ENCODE data around the gene PZP.
"Not testable (repeated sequence)": the region's sequence is repeated elsewhere in the genome, so short reads cannot be mapped to it uniquely, and the experiment has no call there.

The PZP gene

DNA sequence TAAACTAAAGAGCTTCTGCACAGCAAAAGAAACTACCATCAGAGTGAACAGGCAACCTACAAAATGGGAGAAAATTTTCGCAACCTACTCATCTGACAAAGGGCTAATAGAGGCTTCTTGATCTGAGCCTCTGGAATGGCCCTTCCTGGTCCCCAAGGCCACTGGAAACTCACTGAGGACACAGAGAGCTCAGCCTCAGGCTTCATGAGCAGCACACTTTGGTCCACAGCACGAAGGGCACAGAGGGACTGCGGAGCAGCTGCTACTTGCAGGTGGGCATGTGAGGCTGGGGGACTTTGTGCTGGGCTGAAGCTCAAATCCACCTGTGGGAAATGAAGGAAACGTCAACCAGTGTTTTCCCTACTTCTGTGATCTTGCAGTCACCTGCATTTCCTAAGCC lies 27.4 kb downstream of the PZP start:
- DNase-seq = no peak

DNA sequence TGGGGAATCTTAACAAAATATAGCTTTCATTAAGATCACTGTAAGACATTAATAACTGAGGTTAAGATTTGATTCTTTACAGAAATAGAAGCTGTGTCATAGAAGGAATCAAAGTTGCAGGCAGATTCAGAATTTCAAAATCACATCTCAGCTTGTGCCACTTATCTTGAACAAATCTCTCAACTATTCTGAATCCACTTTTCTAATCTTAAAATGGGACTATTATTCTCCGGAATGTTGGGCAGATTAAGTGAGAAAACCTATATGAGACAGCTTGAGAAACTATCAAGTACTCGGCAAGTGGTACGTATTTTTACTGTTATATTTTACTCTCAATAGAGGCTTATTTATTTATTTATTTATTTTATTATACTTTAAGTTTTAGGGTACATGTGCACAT lies 28.4 kb downstream of the PZP start:
- DNase-seq = no peak

GRCh38 chr12:9169979-9170634 lies 38.1 kb downstream of the PZP start:
- no peak for DNase-seq

- DNase-seq = not testable (repeated sequence)
Measured at GRCh38 chr12:9167345-9167744, 40.9 kb downstream of the PZP start.

DNA sequence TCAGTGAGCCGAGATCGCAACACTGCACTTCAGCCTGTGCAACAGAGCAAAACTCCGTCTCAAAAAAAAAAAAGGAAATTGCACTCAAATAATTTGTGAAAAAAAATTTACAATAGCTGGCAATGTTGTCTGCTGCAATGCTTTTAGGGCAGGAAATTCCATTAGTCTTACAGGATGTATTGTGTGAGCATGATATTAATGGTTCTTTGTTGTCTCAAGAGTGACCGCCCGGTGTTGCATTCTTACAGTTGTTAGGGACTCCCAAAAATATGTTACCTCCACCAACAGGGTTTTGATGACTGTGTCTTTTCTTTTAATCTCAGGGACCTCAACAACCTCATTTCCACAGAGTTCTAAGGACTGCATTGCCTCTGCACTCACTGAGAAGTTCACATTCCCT lies 44.8 kb downstream of the PZP start:
- no peak for DNase-seq

- no peak for DNase-seq
Measured at GRCh38 chr12:9156119-9156518, 52.1 kb downstream of the PZP start.

DNA sequence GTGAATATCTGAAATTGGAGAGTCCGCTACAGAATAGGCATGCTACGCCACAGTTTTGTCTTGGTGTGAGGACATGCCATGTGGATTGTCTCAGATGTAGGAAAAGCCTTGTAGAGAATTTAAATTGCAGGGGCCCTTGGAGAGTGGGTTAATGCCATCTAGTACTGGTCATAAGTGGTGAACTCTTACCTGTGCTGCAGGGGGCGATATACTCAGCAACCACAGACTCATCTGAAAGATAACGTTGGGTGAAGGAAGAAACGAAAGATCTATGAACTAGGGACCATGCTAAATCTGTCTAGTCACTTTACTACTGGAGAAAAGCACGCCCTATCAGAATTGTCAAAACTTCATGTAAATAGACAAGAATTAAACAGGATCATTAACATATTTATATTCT lies 58.8 kb downstream of the PZP start:
- no peak for DNase-seq

DNA sequence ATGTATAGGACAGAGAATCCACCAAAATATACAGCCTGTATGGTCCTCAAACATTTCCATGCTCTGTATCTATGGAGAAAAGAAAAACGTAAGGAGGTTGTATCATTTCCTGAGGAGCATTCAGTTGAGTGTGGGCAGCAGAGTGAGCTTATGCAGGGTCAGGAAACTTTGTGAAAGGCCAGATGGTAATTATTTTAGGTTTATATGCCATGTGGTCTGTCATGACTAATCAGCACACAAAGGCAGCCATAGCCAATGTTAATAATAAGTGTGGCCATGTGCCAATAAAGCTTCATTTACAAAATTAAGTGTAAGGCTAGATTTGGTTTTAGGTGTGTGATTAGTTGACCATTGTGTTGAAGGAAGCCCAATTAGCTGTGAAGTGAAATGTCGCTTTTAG lies 59.3 kb downstream of the PZP start:
- DNase-seq = no peak

- no peak for DNase-seq
Measured at GRCh38 chr12:9147461-9147860, 60.7 kb downstream of the PZP start.

GRCh38 chr12:9144730-9145106 lies 63.5 kb downstream of the PZP start:
- DNase-seq = no peak

DNA sequence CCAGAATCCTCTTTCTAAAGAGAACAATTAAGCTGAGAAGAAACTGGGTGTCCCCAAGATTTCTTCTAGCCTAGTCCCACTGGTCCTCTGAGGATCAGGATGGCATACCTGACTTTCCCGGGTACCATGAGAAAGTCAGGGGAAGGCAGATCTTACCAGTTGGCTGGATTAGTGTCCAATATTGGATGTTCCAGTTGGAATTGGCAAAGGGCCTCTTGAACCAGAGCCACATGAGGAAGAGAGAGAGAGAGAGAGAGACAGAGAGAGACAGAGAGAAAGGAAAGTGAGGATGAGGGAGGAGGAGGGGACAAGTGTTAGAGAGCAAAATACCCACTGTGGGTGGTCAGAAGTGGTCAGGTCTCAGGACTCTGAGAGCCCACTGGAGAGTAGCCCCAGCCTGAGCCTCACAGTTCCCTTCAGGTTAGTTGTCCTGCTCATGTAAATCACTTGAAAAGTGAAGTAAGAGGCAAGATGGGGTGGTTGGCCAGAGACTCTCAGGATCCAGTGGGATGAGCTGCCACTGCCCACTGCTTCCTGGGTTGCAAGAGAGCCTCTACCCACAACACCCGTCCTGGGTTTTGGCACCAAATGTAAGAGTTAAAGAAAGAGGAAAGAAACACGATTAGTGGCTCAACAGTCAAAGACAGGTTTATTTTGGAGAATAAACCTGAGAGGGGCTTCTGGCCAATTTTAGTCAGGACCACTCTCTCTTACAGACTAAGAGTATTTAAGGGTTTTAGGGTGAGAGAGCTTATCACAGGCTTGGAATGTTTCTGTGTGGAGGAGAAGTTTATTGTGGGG lies 64.1 kb downstream of the PZP start:
- no peak for DNase-seq

- DNase-seq = no peak
Measured at GRCh38 chr12:9143137-9143536, 65.1 kb downstream of the PZP start.

- DNase-seq = not testable (repeated sequence)
Measured at GRCh38 chr12:9139588-9140290, 68.5 kb downstream of the PZP start.

DNA sequence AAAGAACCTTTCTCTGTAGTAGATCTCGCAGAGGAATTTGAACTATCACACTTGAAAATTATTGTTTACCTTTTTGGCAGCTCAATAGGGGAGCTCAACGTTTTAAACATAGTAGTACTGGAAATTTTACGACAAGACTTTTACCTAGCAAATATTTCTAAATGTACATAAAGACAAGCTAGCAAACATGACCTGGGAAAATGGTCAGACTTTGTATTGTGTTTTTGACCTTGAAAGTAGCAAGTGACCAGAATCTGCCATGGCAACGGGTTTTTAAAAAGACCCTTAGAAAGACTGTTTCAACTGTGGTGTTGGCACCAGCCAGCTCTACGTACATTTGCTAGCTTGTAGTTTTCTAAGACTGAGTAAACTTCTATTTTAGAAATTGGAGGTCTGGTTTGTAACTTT lies 72.3 kb downstream of the PZP start:
- DNase-seq = no peak

DNA sequence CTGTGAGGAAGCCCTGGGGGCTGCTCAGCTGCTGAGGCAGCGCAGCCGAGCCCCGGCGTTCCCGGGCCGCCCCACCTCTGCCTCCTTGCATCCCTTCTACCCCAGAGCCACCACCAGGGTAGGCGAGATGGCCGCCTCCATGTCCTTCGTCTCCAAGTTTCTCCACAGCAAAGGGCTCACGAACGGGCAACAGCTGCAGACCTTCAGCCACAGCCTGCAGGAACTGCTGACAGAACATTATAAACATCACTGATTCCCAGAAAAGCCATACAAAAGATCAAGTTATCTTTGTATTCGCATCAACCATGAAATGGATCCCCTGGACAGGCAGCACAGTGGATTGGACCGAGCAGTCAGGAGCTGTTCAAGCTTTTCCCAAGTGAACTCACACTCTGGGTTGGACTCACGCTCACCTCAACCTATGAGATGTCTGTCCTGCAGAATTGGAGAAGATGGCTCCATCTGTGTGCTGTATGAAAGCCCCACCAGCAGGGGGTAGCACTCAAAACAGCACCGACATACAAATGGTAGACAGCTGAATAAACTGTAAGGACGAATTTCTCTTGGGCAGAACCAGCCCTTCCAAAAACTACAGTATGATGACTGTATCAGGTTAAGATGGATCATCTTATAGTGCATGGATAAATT lies 73.1 kb downstream of the PZP start:
- DNase-seq = no peak

DNA sequence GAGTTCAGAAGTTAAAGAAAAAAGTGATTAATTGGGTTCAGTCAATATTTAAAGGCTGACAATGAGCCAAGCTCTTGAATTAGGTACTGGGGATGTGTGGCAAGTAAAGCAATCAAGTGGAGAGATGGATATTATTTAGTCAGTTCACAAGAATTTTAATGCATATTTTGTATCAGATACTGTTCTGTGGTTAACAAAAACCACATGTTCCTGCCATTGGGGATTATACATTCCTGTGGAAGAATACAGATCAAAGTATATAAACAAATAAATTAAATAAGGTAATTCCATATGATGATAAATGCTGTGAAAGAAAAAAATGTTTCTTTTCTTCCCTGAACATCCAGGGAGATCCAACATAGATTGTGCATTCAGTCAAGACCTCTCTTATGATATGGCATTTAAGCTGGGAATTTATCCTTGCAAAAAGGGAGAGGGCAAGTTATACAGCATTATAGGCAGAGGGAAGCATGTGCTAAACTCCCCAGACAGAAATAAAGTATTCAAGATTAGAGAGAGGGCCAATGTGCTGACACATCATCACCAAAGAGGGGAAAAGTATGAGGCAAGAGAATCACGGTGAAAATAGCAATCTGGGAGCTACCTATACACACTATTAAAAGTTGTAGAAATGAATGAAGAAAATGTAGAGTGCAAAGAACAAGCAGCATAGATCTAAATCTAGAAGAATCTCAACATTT lies 74.8 kb downstream of the PZP start:
- DNase-seq = no peak

DNA sequence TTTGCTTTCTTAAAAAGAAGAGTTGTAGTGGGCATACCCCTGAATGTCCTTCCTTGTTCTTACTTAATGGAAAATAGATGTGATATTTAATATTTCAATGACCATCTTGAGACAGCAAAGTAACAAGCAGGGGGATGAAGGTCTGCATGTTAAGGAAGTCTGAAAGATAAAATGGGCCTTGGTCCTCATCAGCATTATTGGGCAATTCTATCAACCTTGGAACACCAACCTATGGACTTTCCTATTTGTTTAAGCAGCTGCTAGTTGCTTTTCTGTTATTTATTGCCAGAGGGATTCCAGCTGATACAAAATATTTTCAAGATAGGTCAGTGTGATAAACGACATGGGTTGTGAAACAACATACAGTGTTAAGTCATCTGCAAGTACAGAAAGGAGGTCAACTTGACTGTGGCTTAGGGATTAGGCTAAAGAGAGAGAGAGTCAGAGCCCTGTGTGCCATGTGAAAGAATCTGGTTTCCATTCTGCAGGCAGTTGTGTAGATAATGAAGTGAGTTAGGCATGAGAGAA lies 76.1 kb downstream of the PZP start:
- DNase-seq = no peak

DNA sequence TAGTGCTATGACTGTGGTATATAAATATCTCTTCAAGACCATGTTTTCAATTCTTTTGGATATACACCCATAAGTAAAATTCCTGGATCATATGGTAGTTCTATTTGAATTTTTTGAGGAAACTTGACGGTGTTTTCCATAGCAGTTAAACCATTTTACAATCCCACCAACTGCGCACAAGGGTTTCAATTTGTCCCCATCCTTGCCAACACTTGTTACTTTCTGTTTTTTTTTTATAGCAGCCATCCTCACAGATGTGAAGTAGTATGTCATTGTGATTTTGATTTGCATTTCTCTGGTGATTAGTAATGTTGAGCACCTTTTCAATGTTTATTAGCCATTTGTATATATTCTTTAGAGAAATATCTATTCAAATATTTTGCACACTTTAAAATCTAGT lies 78.0 kb downstream of the PZP start:
- no peak for DNase-seq

DNA sequence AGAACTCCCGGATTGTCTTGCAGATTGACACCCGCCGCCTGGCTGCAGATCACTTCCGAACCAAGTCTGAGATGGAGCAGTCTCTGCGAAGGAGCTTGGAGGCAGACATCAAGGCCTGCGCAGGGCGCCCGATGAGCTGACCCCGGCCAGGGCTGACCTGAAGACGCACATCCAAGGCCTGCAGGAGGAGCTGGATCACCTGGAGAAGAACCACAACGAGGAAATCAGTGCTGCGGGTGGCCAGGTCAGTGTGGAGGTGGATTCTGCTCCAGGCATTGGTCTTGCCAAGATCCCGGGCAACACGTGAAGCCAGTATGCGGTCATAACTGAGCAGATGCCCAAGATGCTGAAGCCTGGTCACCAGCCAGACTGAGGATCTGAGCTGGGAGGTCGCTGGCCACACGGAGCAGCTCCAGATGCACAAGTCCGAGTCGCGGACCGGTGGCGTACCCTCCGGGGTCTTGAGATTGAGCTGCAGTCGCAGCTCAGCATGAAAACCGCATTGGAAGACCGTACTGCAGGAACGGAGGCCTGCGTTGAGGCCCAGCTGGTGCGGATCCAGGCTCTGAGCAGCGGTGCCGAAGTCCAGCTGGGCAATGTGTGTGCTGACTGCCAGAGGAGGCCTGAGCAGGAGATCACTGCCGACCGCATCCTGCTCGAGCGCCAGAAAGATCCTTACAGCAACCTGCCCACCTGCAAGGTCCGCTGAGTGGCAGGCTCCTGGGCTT lies 80.1 kb downstream of the PZP start:
- no peak for DNase-seq

DNA sequence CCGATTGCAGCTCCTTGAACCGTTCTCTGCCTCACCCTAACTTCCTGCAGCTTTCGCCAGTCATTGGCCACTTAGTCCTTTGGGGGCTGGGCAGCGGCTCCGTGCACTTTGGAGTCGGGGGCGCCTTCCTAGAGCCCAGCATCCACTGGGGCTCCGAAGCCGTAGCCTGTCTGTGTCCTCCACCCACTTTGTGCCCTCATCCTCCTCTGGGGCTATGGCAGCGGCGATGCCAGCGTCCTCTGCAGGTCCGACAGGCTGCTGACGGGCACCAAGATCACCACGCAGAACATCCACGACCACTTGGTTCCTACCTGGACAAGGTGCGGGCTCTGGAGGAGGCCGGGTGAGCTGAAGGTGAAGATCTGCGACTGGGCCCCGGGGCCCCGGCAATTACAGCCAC lies 80.7 kb downstream of the PZP start:
- no peak for DNase-seq

DNA sequence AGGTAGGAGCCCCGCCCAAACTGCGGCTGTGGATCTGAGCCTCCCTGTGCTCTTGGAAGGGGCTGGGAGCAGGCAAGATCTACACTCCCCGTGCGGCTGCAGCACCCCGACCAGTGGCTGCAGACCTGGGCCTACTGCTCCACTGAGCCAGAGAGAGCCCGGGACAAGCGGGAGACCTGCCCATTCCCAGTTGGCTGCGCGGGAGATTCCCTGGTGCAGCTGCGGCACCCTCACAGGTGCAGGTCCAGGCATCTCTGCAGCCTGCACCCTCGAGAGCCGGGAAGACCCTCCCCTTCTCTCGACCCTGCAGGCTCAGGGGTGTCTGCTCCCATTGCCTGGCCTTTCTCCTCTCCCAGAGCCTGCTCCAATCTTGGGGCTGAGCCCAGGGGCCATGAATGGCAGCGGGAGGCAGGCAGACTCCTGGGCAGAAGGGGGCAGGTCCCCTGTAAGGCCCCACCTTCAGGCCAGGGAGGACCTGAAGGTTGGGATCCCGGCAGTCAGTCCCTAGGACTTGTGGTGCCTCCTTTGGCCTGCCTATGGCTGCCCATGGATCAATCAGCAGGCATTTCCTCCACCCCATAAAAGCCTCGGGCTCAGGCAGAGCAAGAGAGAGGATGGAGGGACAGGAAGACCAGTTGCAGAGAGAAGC lies 83.7 kb downstream of the PZP start:
- no peak for DNase-seq

All from C1 segment of cervical spinal cord (tissue), 14 donors.